DOHH2 (cell line): ENCODE results near the gene PTBP1.

Experiments
- EZH2phosphoT487 ChIP-seq: fragments of 200-600 bp; sonication (generic); IDR thresholded peaks from 2 replicates; pipeline ENCODE4 v1.6.1; 2017; ENCODE audit warnings: borderline replicate concordance, mild to moderate bottlenecking, antibody characterized with exemption, low read length, moderate library complexity, mixed read lengths
- TF ChIP-seq, protein P1 (sequence below): fragments of 200-600 bp; sonication (generic); IDR thresholded peaks from one replicate; pipeline ENCODE4 v1.5.1; 2014; ENCODE audit warnings: antibody characterized with exemption, mild to moderate bottlenecking, low read depth, low read length; ENCODE audit not compliant: poor library complexity, severe bottlenecking

GRCh38 chr19:763181-763580, 34.1 kb upstream of the PTBP1 start:
- TF ChIP-seq, protein P1, sequence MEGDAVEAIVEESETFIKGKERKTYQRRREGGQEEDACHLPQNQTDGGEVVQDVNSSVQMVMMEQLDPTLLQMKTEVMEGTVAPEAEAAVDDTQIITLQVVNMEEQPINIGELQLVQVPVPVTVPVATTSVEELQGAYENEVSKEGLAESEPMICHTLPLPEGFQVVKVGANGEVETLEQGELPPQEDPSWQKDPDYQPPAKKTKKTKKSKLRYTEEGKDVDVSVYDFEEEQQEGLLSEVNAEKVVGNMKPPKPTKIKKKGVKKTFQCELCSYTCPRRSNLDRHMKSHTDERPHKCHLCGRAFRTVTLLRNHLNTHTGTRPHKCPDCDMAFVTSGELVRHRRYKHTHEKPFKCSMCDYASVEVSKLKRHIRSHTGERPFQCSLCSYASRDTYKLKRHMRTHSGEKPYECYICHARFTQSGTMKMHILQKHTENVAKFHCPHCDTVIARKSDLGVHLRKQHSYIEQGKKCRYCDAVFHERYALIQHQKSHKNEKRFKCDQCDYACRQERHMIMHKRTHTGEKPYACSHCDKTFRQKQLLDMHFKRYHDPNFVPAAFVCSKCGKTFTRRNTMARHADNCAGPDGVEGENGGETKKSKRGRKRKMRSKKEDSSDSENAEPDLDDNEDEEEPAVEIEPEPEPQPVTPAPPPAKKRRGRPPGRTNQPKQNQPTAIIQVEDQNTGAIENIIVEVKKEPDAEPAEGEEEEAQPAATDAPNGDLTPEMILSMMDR, result no peak
- TF ChIP-seq EZH2phosphoT487, result no peak
